ENCODE measurements around the gene MACROD2.
"Not testable (repeated sequence)": the region's sequence is repeated elsewhere in the genome, so short reads cannot be mapped to it uniquely, and the experiment has no call there.

MACROD2 gene

DNA sequence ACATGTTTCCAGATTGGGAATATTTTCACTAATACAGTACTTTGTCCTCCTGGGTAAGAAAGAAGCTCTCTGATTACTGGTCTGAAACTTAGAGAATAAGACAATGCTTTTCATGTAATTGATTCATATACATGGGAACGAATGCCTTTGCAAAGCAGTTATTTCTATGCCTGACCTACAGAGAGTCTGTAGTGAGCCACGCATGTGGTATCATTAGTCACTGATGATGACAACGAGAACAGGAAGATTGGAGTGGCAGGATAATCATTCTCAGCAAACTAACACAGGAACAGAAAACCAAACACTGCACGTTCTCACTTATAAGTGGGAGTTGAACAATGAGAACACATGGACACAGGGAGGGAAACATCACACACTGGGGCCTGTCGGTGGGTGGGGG is 1382.3 kb downstream of the MACROD2 start:
- H3K4me3 ChIP-seq (ENCODE audit: low read length); DNase-seq (ENCODE audit: low read depth, low spot score): not testable (repeated sequence)

DNA sequence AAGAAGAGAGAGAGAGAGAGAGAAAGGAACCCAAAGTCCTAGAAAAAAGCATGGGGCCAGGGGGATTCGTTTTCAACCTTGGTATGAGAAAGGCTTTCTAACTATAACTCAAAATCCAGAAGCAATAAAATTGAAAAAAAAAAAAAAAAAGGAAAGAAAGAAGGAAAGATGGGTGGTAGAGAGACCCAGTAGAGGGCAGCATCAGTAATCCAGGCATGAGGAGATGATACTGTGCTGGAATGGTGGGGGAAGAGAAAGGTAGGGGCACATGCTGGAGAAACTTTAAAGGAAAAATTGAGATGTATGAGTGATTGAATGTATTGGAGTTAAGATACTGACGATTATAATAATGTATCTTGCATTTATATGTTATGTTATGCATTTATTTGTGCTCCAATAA is 1382.8 kb downstream of the MACROD2 start:
- DNase-seq (ENCODE audit: low read depth, low spot score): no peak
- H3K4me3 ChIP-seq (ENCODE audit: low read length): no peak overlapping the region

GRCh38 chr20:15379681-15380296 is 1384.5 kb downstream of the MACROD2 start:
- no peak for DNase-seq (ENCODE audit: low read depth, low spot score)
- no peak overlapping the region for H3K4me3 ChIP-seq (ENCODE audit: low read length)

- no peak overlapping the region for H3K4me3 ChIP-seq (ENCODE audit: low read length)
- no peak for DNase-seq (ENCODE audit: low read depth, low spot score)
These were observed 1385.5 kb downstream of the MACROD2 start for GRCh38 chr20:15380770-15381169.

- DNase-seq (ENCODE audit: low read depth, low spot score): no peak
- H3K4me3 ChIP-seq (ENCODE audit: low read length): no peak overlapping the region
These were observed 1391.9 kb downstream of the MACROD2 start for GRCh38 chr20:15387228-15387627.

DNA sequence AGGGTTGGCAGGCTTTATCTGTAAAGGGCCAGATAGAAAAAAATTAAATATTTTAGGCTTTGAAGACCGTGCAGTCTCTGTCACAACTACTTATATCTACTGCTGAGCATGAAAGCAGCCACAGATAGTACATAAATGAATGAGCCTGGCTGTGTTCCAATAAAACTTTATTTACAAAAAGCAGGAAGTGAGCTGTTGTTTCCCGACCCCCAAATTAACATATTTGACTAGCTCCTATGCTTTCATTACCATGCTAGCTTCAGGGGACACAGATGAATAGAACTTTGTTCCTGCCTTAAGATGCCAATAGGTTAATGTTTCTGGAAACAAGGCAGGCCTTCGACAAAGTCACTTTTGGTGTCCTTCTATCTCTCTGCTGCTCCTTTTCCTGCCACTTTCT is 1400.1 kb downstream of the MACROD2 start:
- H3K4me3 ChIP-seq (ENCODE audit: low read length): no peak overlapping the region
- peak; percentile 3 for DNase-seq (ENCODE audit: low read depth, low spot score)

GRCh38 chr20:15396026-15396425 is 1400.7 kb downstream of the MACROD2 start:
- no peak for DNase-seq (ENCODE audit: low read depth, low spot score)
- H3K4me3 ChIP-seq (ENCODE audit: low read length): no peak overlapping the region

DNA sequence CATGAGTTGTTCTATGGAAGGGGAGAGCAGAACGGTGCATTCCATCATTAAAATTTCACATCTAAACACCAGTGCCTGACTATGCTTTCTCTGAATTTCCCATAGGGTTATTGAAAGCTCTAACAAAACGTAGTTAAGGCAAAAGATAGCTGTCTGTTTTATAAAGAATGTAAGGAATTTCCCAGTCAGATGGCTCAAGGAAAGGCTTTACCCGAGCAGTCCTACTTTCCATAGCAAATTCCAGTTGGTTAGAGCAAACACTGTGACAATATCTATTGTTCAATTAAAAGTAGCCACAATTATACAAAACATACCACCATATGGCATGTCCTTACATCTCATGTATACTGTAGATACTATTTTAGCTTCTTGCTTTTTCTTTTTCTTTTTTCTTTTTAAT is 1401.6 kb downstream of the MACROD2 start:
- no peak overlapping the region for H3K4me3 ChIP-seq (ENCODE audit: low read length)
- DNase-seq (ENCODE audit: low read depth, low spot score): no peak

DNA sequence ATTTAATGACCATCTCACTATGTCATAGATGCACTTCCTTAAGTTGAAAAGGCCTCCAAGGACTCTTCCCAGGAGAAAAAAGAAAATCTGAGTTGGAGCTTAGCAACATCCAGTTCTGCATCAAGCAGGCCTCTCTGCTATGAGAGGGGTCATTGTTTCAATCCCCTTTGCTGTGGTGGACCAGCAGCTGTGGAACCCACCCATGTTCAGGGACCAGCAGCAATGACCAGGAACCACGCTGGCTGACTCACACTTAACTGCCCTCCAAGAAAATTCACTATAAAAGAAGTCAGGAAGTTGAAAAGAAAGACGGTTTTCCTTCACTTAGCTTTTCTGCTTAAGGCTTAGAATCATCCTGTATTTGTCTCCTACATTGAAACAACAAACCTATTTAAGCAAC is 1404.5 kb downstream of the MACROD2 start:
- no peak overlapping the region for H3K4me3 ChIP-seq (ENCODE audit: low read length)
- DNase-seq (ENCODE audit: low read depth, low spot score): no peak

DNA sequence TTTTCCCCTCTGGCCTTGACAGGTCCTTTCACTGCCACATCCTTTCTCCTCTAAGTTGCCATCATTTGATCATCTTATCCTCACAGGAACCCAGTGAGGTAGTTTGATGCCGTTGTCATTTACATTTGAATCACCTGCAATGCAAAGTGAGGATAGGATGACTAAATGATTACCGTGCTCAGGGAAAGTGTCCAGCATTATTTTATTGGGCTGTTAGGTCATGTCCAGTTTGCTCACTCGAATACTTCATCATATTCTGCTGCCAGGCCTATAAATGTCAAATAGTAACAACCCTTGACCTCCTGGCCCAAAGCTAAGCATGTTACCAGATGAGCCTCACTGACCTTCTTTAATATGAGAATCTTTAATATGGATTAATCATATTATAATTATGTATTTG is 1410.8 kb downstream of the MACROD2 start:
- H3K4me3 ChIP-seq (ENCODE audit: low read length): no peak overlapping the region
- DNase-seq (ENCODE audit: low read depth, low spot score): no peak

GRCh38 chr20:15411781-15412180 is 1416.5 kb downstream of the MACROD2 start:
- no peak for DNase-seq (ENCODE audit: low read depth, low spot score)
- H3K4me3 ChIP-seq (ENCODE audit: low read length): no peak overlapping the region

DNA sequence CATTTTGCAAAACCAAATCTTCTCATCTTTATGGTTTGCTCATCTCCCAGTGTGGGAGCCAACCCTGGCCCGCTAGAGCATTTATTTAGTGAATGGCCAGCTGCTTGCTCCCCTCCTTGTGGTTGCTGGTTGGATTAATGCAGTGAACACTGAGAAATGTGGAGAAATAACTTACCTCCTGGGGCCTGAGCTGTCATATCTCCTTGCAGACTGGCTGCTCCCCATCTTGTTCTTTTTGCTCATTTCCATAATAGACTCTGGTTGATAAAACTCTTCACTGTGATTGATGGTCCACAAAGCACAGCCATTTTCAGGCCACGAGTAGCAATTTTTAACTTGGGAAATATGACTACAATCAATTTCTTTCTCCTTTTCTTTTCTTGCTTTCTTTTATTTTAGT is 1420.6 kb downstream of the MACROD2 start:
- DNase-seq (ENCODE audit: low read depth, low spot score): no peak

GRCh38 chr20:15419856-15420255 is 1424.5 kb downstream of the MACROD2 start:
- H3K4me3 ChIP-seq (ENCODE audit: low read length): no peak overlapping the region
- no peak for DNase-seq (ENCODE audit: low read depth, low spot score)

More for the DNA sequence above, 1420.6 kb downstream of the MACROD2 start:
- H3K4me3 ChIP-seq (ENCODE audit: low read length): no peak overlapping the region

- no peak for DNase-seq (ENCODE audit: low read depth, low spot score)
- H3K4me3 ChIP-seq (ENCODE audit: low read length): no peak overlapping the region
These were observed 1427.7 kb downstream of the MACROD2 start for GRCh38 chr20:15422966-15423365.

GRCh38 chr20:15439551-15439950 is 1444.2 kb downstream of the MACROD2 start:
- DNase-seq (ENCODE audit: low read depth, low spot score): no peak
- H3K4me3 ChIP-seq (ENCODE audit: low read length): no peak overlapping the region

GRCh38 chr20:15440049-15440820 is 1444.9 kb downstream of the MACROD2 start:
- no peak for DNase-seq (ENCODE audit: low read depth, low spot score)
- no peak overlapping the region for H3K4me3 ChIP-seq (ENCODE audit: low read length)

DNA sequence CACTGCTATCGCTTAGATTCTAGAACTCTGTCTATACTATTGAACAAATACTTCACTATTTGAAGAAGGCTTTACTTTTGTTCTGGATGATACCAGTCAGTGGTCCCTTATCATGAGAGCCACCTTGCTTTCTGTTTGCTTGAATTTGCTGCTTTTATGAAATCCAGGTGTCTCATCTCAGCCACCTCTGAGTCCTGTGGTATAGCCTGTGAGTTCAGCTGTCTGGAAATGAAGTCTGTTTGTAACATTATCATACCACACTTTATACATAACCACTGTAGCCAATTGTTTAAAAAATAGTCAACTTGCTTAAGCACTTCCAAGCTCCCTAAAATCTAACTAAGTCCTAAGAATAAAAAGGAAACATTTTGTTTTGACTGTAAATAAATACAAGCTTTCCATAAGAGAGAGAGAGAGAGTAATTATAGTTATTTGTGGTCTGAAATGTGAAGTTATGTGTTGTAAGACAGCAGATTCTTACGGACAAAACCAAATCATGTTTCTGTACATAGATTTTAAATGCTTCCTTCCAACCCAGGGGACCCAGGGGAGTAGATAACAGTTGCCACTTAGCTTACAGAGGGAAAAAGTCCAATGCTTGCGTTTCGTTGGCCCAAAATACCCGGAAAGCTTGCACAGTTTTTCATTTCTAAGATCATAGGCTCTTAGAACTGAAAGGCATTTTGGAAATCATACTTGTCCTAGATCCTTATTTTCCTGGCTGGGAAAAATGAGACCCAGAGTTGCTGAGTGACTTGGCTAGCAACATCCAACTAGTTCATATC is 1449.9 kb downstream of the MACROD2 start:
- DNase-seq (ENCODE audit: low read depth, low spot score): peak; percentile 67
- H3K4me3 ChIP-seq (ENCODE audit: low read length): no peak overlapping the region

DNA sequence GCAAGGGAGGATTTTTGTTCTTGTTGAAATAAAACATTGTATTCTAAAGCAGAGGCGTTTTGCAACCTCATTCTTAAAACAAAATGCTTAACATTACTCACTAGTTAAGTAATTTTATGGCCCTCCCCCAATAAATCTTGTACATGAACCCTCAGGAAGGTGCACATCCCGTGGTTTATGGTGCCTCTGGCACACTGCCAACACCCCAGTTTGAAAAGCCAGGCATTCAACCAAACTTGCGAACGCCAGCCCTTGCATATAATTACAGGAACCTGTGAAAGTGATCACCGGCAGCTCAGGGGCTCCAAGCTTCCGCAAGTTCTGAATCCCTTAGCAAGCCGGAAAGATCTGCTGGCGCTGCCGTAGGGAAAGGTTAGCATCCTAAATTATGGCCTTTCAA is 1451.1 kb downstream of the MACROD2 start:
- DNase-seq (ENCODE audit: low read depth, low spot score): peak; percentile 76
- no peak overlapping the region for H3K4me3 ChIP-seq (ENCODE audit: low read length)

DNA sequence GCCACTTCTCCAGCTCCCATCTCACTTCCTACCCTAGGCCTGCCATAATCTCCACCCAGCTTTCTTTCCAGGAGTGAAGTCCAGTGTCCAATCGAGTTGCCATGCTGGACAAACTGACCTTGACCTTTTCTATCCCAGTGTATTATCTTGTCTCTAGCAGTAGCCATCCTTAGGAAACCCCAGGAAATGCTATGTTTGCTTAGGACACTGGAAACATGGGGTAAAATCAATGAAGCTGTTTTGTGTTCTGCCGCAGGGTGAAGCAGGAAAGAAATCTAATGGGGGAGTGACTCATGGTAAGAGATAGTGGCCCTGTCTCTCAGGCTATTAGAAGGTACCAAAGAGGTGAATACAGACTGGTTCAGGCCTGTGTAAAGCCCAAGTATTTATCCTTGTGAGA is 1452.2 kb downstream of the MACROD2 start:
- H3K4me3 ChIP-seq (ENCODE audit: low read length): no peak overlapping the region
- no peak for DNase-seq (ENCODE audit: low read depth, low spot score)

- H3K4me3 ChIP-seq (ENCODE audit: low read length): no peak overlapping the region
- no peak for DNase-seq (ENCODE audit: low read depth, low spot score)
These were observed 1453.7 kb downstream of the MACROD2 start for GRCh38 chr20:15449061-15449460.

All from Jurkat, Clone E6-1 (cell line).